ENCODE measurements around the gene MICB. TPM values are rescaled to one million over a fixed set of nuclear protein-coding genes. Genes with fewer than 3 reads are reported as not detected.

MICB gene
- total RNA-seq: 8.2 and 8.4 TPM in 2 replicates

GRCh38 chr6:31497531-31498476 is at the start of gene MICB:
MICB (plus strand) TSS chr6:31498145; CDS start chr6:31498194, 49 bp downstream.

GRCh38 chr6:31528821-31529328 is 30.9 kb downstream of the MICB start, which contains the start of gene MCCD1:
MCCD1 (plus strand) TSS chr6:31528962; CDS start chr6:31529015, 53 bp downstream.

GRCh38 chr6:31541658-31542521 is 43.9 kb downstream of the MICB start, which contains the start of gene DDX39B:
DDX39B (minus strand) TSS chr6:31542003; CDS start chr6:31540532, 1,471 bp downstream.

GRCh38 chr6:31546339-31546957 is 48.5 kb downstream of the MICB start, which contains the start of gene ATP6V1G2:
ATP6V1G2 (minus strand) TSS chr6:31546608; CDS start chr6:31546559, 49 bp downstream.

GRCh38 chr6:31546958-31547726 is 49.2 kb downstream of the MICB start, which contains the start of gene NFKBIL1:
NFKBIL1 (plus strand) TSS chr6:31547608; CDS start chr6:31547695, 87 bp downstream.

Other genes with a start within 250 kb of the MICB start
- gene HLA-C, start 226.1 kb upstream of the MICB start, total RNA-seq: 56.9 and 219 TPM in 2 replicates
- gene HLA-B, start 141.0 kb upstream of the MICB start, total RNA-seq: 113 and 123 TPM in 2 replicates
- 76.7 and 80.9 TPM in 2 replicates for gene MICA, start 94.5 kb upstream of the MICB start, total RNA-seq
- not detected in 2 replicates for gene MCCD1, start 30.8 kb downstream of the MICB start, total RNA-seq
- gene DDX39B, start 43.9 kb downstream of the MICB start, total RNA-seq: 317 and 461 TPM in 2 replicates
- gene ATP6V1G2, start 48.5 kb downstream of the MICB start, total RNA-seq: 4.8 and 5.0 TPM in 2 replicates
- gene NFKBIL1, start 49.5 kb downstream of the MICB start, total RNA-seq: 27.3 and 31.5 TPM in 2 replicates
- gene LTA, start 74.1 kb downstream of the MICB start, total RNA-seq: not detected in 2 replicates
- gene TNF, start 77.4 kb downstream of the MICB start, total RNA-seq: not detected in 2 replicates
- not detected in 2 replicates for gene LTB, start 84.3 kb downstream of the MICB start, total RNA-seq
- gene LST1, start 88.1 kb downstream of the MICB start, total RNA-seq: not detected in 2 replicates
- not detected in 2 replicates for gene NCR3, start 94.9 kb downstream of the MICB start, total RNA-seq
- not detected in 2 replicates for gene AIF1, start 117.1 kb downstream of the MICB start, total RNA-seq
- 18.6 and 21.4 TPM in 2 replicates for gene PRRC2A, start 122.6 kb downstream of the MICB start, total RNA-seq
- gene BAG6, start 154.5 kb downstream of the MICB start, total RNA-seq: 64.6 and 88.0 TPM in 2 replicates
- 1.3 and 2.8 TPM in 2 replicates for gene APOM, start 157.7 kb downstream of the MICB start, total RNA-seq
- gene C6orf47, start 162.6 kb downstream of the MICB start, total RNA-seq: 17.9 and 23.8 TPM in 2 replicates
- gene GPANK1, start 166.9 kb downstream of the MICB start, total RNA-seq: 13.4 and 14.3 TPM in 2 replicates
- gene CSNK2B, start 167.9 kb downstream of the MICB start, total RNA-seq: 97.7 and 99.1 TPM in 2 replicates
- 2.1 and 2.6 TPM in 2 replicates for gene LY6G5B, start 171.8 kb downstream of the MICB start, total RNA-seq
- gene LY6G5C, start 182.9 kb downstream of the MICB start, total RNA-seq: 0.09 and 0.43 TPM in 2 replicates
- gene ABHD16A, start 205.2 kb downstream of the MICB start, total RNA-seq: 65.4 and 70.2 TPM in 2 replicates
- gene LY6G6F, start 208.7 kb downstream of the MICB start, total RNA-seq: not detected in 2 replicates
- gene LY6G6D, start 217.2 kb downstream of the MICB start, total RNA-seq: not detected in 2 replicates
- gene LY6G6C, start 223.6 kb downstream of the MICB start, total RNA-seq: not detected in 2 replicates
- not detected in 2 replicates for gene MPIG6B, start 225.2 kb downstream of the MICB start, total RNA-seq
- 74.1 and 102 TPM in 2 replicates for gene DDAH2, start 231.2 kb downstream of the MICB start, total RNA-seq
- gene CLIC1, start 238.4 kb downstream of the MICB start, total RNA-seq: 529 and 547 TPM in 2 replicates
- 3.2 and 3.3 TPM in 2 replicates for gene MSH5, start 241.9 kb downstream of the MICB start, total RNA-seq

All from smooth muscle cell of bladder (primary cell).